Stimulated activated naive B cell treated with anti-CD40 and anti-IgM and Interleukin-4, amounts not matched to agents 10 μg/mL and 1 μg/mL and 100 μg/mL, for 72 hours (primary cell): ENCODE data around the gene APCDD1L.
A peak's percentile ranks its signal among the peaks of the same experiment; 100 is the strongest.

ENCODE experiments used
- ATAC-seq, 2 donors: fragments of 150-1000 bp; cut with Tn5 transposase; replicated peaks; 2 replicates each; pipeline ENCODE4 v1.10.0; 2021; ENCODE audit warnings: moderate library complexity in 1 of 2
- DNase-seq: peaks from one replicate; pipeline ENCODE4 v3.0.0; 2021
- H3K27ac Mint-ChIP-seq: one replicate; pipeline ENCODE4 v1.8.0; 2022; ENCODE audit warnings: mild to moderate bottlenecking, mixed read lengths
- H3K27me3 Mint-ChIP-seq, 2 donors: one replicate each; pipeline ENCODE4 v1.8.0; 2022; ENCODE audit warnings: mixed read lengths in 2 of 2
- H3K36me3 Mint-ChIP-seq, 2 donors: one replicate each; pipeline ENCODE4 v1.8.0; 2022; ENCODE audit warnings: mixed read lengths in 2 of 2, mild to moderate bottlenecking in 1 of 2
- H3K4me1 Mint-ChIP-seq, 2 donors: one replicate each; pipeline ENCODE4 v1.8.0; 2022; ENCODE audit warnings: mixed read lengths in 2 of 2, mild to moderate bottlenecking in 1 of 2
- H3K4me3 Mint-ChIP-seq, 2 donors: one replicate each; pipeline ENCODE4 v1.8.0; 2022; ENCODE audit warnings: mild to moderate bottlenecking in 2 of 2, mixed read lengths in 2 of 2, moderate library complexity in 1 of 2
- H3K9me3 Mint-ChIP-seq, 2 donors: one replicate each; pipeline ENCODE4 v1.8.0; 2022; ENCODE audit warnings: mixed read lengths in 2 of 2, mild to moderate bottlenecking in 1 of 2

The APCDD1L gene

GRCh38 chr20:58466095-58466708, 49.0 kb downstream of the APCDD1L start:
- no peak for ATAC-seq
- no peak for DNase-seq
- Mint-ChIP-seq H3K4me3 (no peak overlapping the region), H3K27ac (no peak overlapping the region), H3K4me1 (peaks cover 8% of the 10 kb centered on the region in 2 donors), H3K9me3 (no peaks in the 10 kb centered on the region), H3K36me3 (peaks cover 5 to 23% of the 10 kb centered on the region in 2 donors), H3K27me3 (peaks cover 5 to 9% of the 10 kb centered on the region in 2 donors)

GRCh38 chr20:58464838-58465237, 50.4 kb downstream of the APCDD1L start:
- Mint-ChIP-seq H3K4me3 (no peak overlapping the region), H3K27me3 (peaks cover 5 to 9% of the 10 kb centered on the region in 2 donors), H3K36me3 (peaks cover 5 to 25% of the 10 kb centered on the region in 2 donors), H3K4me1 (peaks cover 15 to 21% of the 10 kb centered on the region in 2 donors), H3K27ac (no peak overlapping the region), H3K9me3 (no peaks in the 10 kb centered on the region)
- DNase-seq (no peak), ATAC-seq (no peak)

GRCh38 chr20:58463256-58463655, 51.9 kb downstream of the APCDD1L start:
- H3K27me3 Mint-ChIP-seq = peaks cover 5 to 9% of the 10 kb centered on the region in 2 donors
- ATAC-seq = no peak
- H3K36me3 Mint-ChIP-seq = peaks cover 13 to 28% of the 10 kb centered on the region in 2 donors
- peaks cover 28 to 37% of the 10 kb centered on the region in 2 donors for H3K4me1 Mint-ChIP-seq
- no peak overlapping the region for H3K4me3 Mint-ChIP-seq
- H3K27ac Mint-ChIP-seq = no peak overlapping the region
- peaks cover 0 to 1% of the 10 kb centered on the region in 2 donors for H3K9me3 Mint-ChIP-seq
- no peak for DNase-seq

GRCh38 chr20:58461899-58462298, 53.3 kb downstream of the APCDD1L start:
- Mint-ChIP-seq H3K4me1 (peaks cover 40 to 51% of the 10 kb centered on the region in 2 donors), H3K27me3 (peaks cover 5 to 9% of the 10 kb centered on the region in 2 donors), H3K9me3 (peaks cover 0 to 3% of the 10 kb centered on the region in 2 donors), H3K4me3 (no peak overlapping the region), H3K27ac (peak overlapping the region; percentile 63), H3K36me3 (peaks cover 26 to 39% of the 10 kb centered on the region in 2 donors)
- DNase-seq = no peak
- no peak for ATAC-seq

GRCh38 chr20:58461104-58461503, 54.1 kb downstream of the APCDD1L start:
- Mint-ChIP-seq H3K9me3 (peaks cover 0 to 3% of the 10 kb centered on the region in 2 donors), H3K4me3 (no peak overlapping the region), H3K27ac (no peak overlapping the region), H3K27me3 (peaks cover 2 to 5% of the 10 kb centered on the region in 2 donors), H3K36me3 (peaks cover 29 to 43% of the 10 kb centered on the region in 2 donors), H3K4me1 (peaks cover 42 to 56% of the 10 kb centered on the region in 2 donors)
- DNase-seq (no peak), ATAC-seq (no peak)

- peaks cover 8 to 9% of the 10 kb centered on the region in 2 donors for H3K9me3 Mint-ChIP-seq
- peaks cover 43 to 56% of the 10 kb centered on the region in 2 donors for H3K36me3 Mint-ChIP-seq
- ATAC-seq = peak; percentile 44 to 53
- H3K27me3 Mint-ChIP-seq = no peaks in the 10 kb centered on the region
- H3K4me1 Mint-ChIP-seq = peaks cover 42 to 57% of the 10 kb centered on the region in 2 donors
- H3K27ac Mint-ChIP-seq = peak overlapping the region; percentile 85
- peak overlapping the region; percentile 63 to 71 for H3K4me3 Mint-ChIP-seq
- no peak for DNase-seq
Observed at GRCh38 chr20:58459058-58459750, 56.0 kb downstream of the APCDD1L start.

- Mint-ChIP-seq H3K27ac (peak overlapping the region; percentile 85), H3K27me3 (no peaks in the 10 kb centered on the region), H3K9me3 (peaks cover 12% of the 10 kb centered on the region in 2 donors), H3K36me3 (peaks cover 47 to 61% of the 10 kb centered on the region in 2 donors), H3K4me1 (peaks cover 44 to 64% of the 10 kb centered on the region in 2 donors), H3K4me3 (peak overlapping the region; percentile 63 to 71)
- peak; percentile 99 to 100 for ATAC-seq
- peak; percentile 90 for DNase-seq
Observed at GRCh38 chr20:58458342-58459057, 56.7 kb downstream of the APCDD1L start.

- Mint-ChIP-seq H3K27ac (peak overlapping the region; percentile 88), H3K27me3 (no peaks in the 10 kb centered on the region), H3K4me1 (peaks cover 53 to 77% of the 10 kb centered on the region in 2 donors), H3K9me3 (peaks cover 12% of the 10 kb centered on the region in 2 donors), H3K4me3 (no peak overlapping the region), H3K36me3 (peaks cover 49 to 64% of the 10 kb centered on the region in 2 donors)
- DNase-seq = no peak
- no peak for ATAC-seq
Observed at GRCh38 chr20:58457083-58457695, 58.0 kb downstream of the APCDD1L start.

- Mint-ChIP-seq H3K4me3 (no peak overlapping the region), H3K27me3 (no peaks in the 10 kb centered on the region), H3K27ac (no peak overlapping the region), H3K4me1 (peaks cover 44 to 77% of the 10 kb centered on the region in 2 donors), H3K36me3 (peaks cover 63 to 66% of the 10 kb centered on the region in 2 donors), H3K9me3 (peaks cover 12% of the 10 kb centered on the region in 2 donors)
- ATAC-seq (no peak), DNase-seq (no peak)
Observed at GRCh38 chr20:58454460-58454859, 60.7 kb downstream of the APCDD1L start.

GRCh38 chr20:58453391-58453790, 61.8 kb downstream of the APCDD1L start:
- Mint-ChIP-seq H3K4me3 (peak overlapping the region in 1 of 2 donors; percentile 12), H3K4me1 (peaks cover 36 to 75% of the 10 kb centered on the region in 2 donors), H3K9me3 (peaks cover 12% of the 10 kb centered on the region in 2 donors), H3K36me3 (peaks cover 62 to 69% of the 10 kb centered on the region in 2 donors), H3K27me3 (no peaks in the 10 kb centered on the region), H3K27ac (peak overlapping the region; percentile 38)
- ATAC-seq (no peak), DNase-seq (no peak)

- ATAC-seq (no peak), DNase-seq (no peak)
- peaks cover 32 to 75% of the 10 kb centered on the region in 2 donors for H3K4me1 Mint-ChIP-seq
- no peaks in the 10 kb centered on the region for H3K27me3 Mint-ChIP-seq
- H3K4me3 Mint-ChIP-seq = no peak overlapping the region
- no peak overlapping the region for H3K27ac Mint-ChIP-seq
- H3K36me3 Mint-ChIP-seq = peaks cover 56 to 69% of the 10 kb centered on the region in 2 donors
- H3K9me3 Mint-ChIP-seq = peaks cover 9 to 12% of the 10 kb centered on the region in 2 donors
Observed at GRCh38 chr20:58452667-58453255, 62.4 kb downstream of the APCDD1L start.

- Mint-ChIP-seq H3K27ac (no peak overlapping the region), H3K4me3 (peak overlapping the region in 1 of 2 donors; percentile 9), H3K36me3 (peaks cover 41 to 63% of the 10 kb centered on the region in 2 donors), H3K27me3 (no peaks in the 10 kb centered on the region), H3K9me3 (peaks cover 8 to 12% of the 10 kb centered on the region in 2 donors), H3K4me1 (peaks cover 26 to 71% of the 10 kb centered on the region in 2 donors)
- ATAC-seq (peak; percentile 54 to 66), DNase-seq (no peak)
Observed at GRCh38 chr20:58450254-58450653, 64.9 kb downstream of the APCDD1L start.

- Mint-ChIP-seq H3K27ac (peak overlapping the region; percentile 63), H3K4me1 (peaks cover 30 to 76% of the 10 kb centered on the region in 2 donors), H3K36me3 (peaks cover 39 to 64% of the 10 kb centered on the region in 2 donors)
Observed at GRCh38 chr20:58449681-58450221, 65.4 kb downstream of the APCDD1L start.

More at GRCh38 chr20:58449681-58450221, 65.4 kb downstream of the APCDD1L start:
- Mint-ChIP-seq H3K4me3 (no peak overlapping the region), H3K9me3 (peaks cover 6 to 10% of the 10 kb centered on the region in 2 donors), H3K27me3 (no peaks in the 10 kb centered on the region)
- DNase-seq (no peak), ATAC-seq (no peak)
